OCI-LY1 (cell line): ENCODE data around the gene IFIT1B.

ENCODE experiments used
- EZH2 ChIP-seq: fragments of 200-600 bp; sonication (generic), shearing (Covaris generic); IDR thresholded peaks from 2 replicates; pipeline ENCODE4 v1.8.0; 2017; ENCODE audit warnings: borderline replicate concordance, mixed run types, mild to moderate bottlenecking, antibody characterized with exemption, low read length, moderate library complexity, mixed read lengths
- TF ChIP-seq, protein P1 (sequence below): fragments of 200-600 bp; sonication (generic), shearing (Covaris generic); IDR thresholded peaks from 2 replicates; pipeline ENCODE4 v1.5.1; 2017; ENCODE audit warnings: mild to moderate bottlenecking, antibody characterized with exemption, low read length, moderate library complexity, mixed read lengths

DNA sequence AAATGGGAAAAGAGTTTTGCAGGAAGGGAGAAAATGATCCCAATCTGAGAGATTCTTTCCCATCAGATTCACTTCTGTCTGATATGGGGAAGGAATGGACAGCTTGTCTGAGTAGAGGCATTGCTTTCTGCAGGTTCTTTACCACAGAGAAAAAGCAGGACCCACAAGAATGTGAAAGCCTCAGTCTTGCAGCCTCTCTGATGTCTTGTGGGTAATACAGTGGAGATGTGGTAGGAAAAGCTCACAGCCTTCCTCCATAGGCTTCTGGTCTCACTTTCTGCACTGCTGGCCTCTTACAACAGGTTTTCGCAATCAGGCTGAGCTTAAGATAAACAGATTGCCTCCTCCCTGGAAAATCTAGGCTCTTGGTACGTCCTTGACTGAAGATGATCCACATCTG is 15.1 kb downstream of the IFIT1B start:
- TF ChIP-seq, protein P1, sequence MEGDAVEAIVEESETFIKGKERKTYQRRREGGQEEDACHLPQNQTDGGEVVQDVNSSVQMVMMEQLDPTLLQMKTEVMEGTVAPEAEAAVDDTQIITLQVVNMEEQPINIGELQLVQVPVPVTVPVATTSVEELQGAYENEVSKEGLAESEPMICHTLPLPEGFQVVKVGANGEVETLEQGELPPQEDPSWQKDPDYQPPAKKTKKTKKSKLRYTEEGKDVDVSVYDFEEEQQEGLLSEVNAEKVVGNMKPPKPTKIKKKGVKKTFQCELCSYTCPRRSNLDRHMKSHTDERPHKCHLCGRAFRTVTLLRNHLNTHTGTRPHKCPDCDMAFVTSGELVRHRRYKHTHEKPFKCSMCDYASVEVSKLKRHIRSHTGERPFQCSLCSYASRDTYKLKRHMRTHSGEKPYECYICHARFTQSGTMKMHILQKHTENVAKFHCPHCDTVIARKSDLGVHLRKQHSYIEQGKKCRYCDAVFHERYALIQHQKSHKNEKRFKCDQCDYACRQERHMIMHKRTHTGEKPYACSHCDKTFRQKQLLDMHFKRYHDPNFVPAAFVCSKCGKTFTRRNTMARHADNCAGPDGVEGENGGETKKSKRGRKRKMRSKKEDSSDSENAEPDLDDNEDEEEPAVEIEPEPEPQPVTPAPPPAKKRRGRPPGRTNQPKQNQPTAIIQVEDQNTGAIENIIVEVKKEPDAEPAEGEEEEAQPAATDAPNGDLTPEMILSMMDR: no peak
- no peak for TF ChIP-seq EZH2
